Neuronal stem cell (in vitro differentiated cells): ENCODE data around the gene MGLL.

Experiments
- DNase-seq: peaks from one replicate; pipeline ENCODE4 v3.0.0-alpha.2; 2013; ENCODE audit warnings: low spot score
- H2AFZ ChIP-seq: one replicate; pipeline ENCODE4 v1.6.1; 2013; ENCODE audit warnings: mild to moderate bottlenecking, low read length, inconsistent platforms
- H2AK5ac ChIP-seq: 2 replicates; pipeline ENCODE4 v1.6.1; 2013; ENCODE audit warnings: low read depth, mild to moderate bottlenecking, inconsistent platforms, low read length, moderate library complexity, mixed read lengths
- H2BK120ac ChIP-seq: 2 replicates; pipeline ENCODE4 v1.6.1; 2013; ENCODE audit warnings: low read depth, mild to moderate bottlenecking, inconsistent platforms, low read length, moderate library complexity, mixed read lengths
- H2BK12ac ChIP-seq: one replicate; pipeline ENCODE4 v1.6.1; 2013; ENCODE audit warnings: low read length, inconsistent platforms
- H2BK15ac ChIP-seq: 2 replicates; pipeline ENCODE4 v1.6.1; 2013; ENCODE audit warnings: mild to moderate bottlenecking, low read length, inconsistent platforms, mixed read lengths
- H2BK5ac ChIP-seq: one replicate; pipeline ENCODE4 v1.6.1; 2013; ENCODE audit warnings: inconsistent platforms, mild to moderate bottlenecking, low read length, moderate library complexity
- H3K14ac ChIP-seq: one replicate; pipeline ENCODE4 v1.6.1; 2013; ENCODE audit warnings: low read length, inconsistent platforms
- H3K18ac ChIP-seq: 2 replicates; pipeline ENCODE4 v1.6.1; 2013; ENCODE audit warnings: low read length, inconsistent platforms
- H3K23ac ChIP-seq: 2 replicates; pipeline ENCODE4 v1.6.1; 2013; ENCODE audit warnings: low read depth, mild to moderate bottlenecking, mixed read lengths, low read length, inconsistent platforms; ENCODE audit not compliant: poor library complexity
- H3K27ac ChIP-seq: replicated peaks from 3 replicates; pipeline ENCODE4 v1.5.1; 2013; ENCODE audit warnings: low read length, inconsistent platforms
- H3K27me3 ChIP-seq, 3 experiments: 2 replicates each; pipeline ENCODE4 v1.6.1; 2013; ENCODE audit warnings: low read length in 3 of 3, mild to moderate bottlenecking in 2 of 3, inconsistent platforms in 1 of 3, low read depth in 1 of 3, mixed read lengths in 1 of 3, moderate library complexity in 1 of 3; ENCODE audit not compliant: control insufficient read depth in 3 of 3, insufficient read depth in 3 of 3
- H3K36me3 ChIP-seq, 2 donors: replicated peaks in 1 of 2; 2 replicates each; pipeline ENCODE4 v1.6.1; 2013; ENCODE audit warnings: low read length in 2 of 2; ENCODE audit not compliant: control insufficient read depth in 2 of 2, insufficient read depth in 2 of 2
- H3K4ac ChIP-seq: 2 replicates; pipeline ENCODE4 v1.6.1; 2013; ENCODE audit warnings: inconsistent platforms, mild to moderate bottlenecking, low read length, moderate library complexity
- H3K4me1 ChIP-seq, 2 donors: 1 replicate in 1 of 2; 2 replicates in 1 of 2; pipeline ENCODE4 v1.6.1; 2013; ENCODE audit warnings: low read length in 2 of 2, low read depth in 1 of 2; ENCODE audit not compliant: control insufficient read depth in 2 of 2, insufficient read depth in 1 of 2
- H3K4me2 ChIP-seq: one replicate; pipeline ENCODE4 v1.6.1; 2013; ENCODE audit warnings: mild to moderate bottlenecking, low read length, inconsistent platforms; ENCODE audit not compliant: insufficient read depth, poor library complexity, severe bottlenecking
- H3K4me3 ChIP-seq, 2 donors: 2 replicates each; pipeline ENCODE4 v1.5.1; 2013; ENCODE audit warnings: low read length in 2 of 2, mild to moderate bottlenecking in 2 of 2, inconsistent platforms in 1 of 2, moderate library complexity in 1 of 2
- H3K79me1 ChIP-seq: one replicate; pipeline ENCODE4 v1.6.1; 2013; ENCODE audit warnings: low read depth, mild to moderate bottlenecking, inconsistent platforms, low read length, moderate library complexity
- H3K9ac ChIP-seq: one replicate; pipeline ENCODE4 v1.6.1; 2013; ENCODE audit warnings: mild to moderate bottlenecking, low read depth, low read length, inconsistent platforms; ENCODE audit not compliant: poor library complexity
- H3K9me3 ChIP-seq, 2 donors: replicated peaks in 1 of 2; 2 replicates each; pipeline versions ENCODE3 to v1.6.1; 2013; ENCODE audit warnings: low read length in 2 of 2, mild to moderate bottlenecking in 2 of 2, inconsistent platforms in 1 of 2, low read depth in 1 of 2, mixed read lengths in 1 of 2, moderate library complexity in 1 of 2; ENCODE audit not compliant: control insufficient read depth in 2 of 2, insufficient read depth in 1 of 2
- H4K8ac ChIP-seq: one replicate; pipeline ENCODE4 v1.6.1; 2013; ENCODE audit warnings: low read depth, mild to moderate bottlenecking, inconsistent platforms, low read length, moderate library complexity
- H4K91ac ChIP-seq: one replicate; pipeline ENCODE4 v1.6.1; 2013; ENCODE audit warnings: low read length, low read depth, mild to moderate bottlenecking, inconsistent platforms; ENCODE audit not compliant: poor library complexity
- WGBS, 2 donors: extraction: QIAGEN DNeasy Blood & Tissue Kit; methylation state at CpG; one replicate each; pipeline ENCODE4 v1.1.7; 2013; ENCODE audit warnings: missing lambda C conversion rate in 2 of 2, mixed read lengths in 1 of 2; ENCODE audit not compliant: insufficient read length in 2 of 2, insufficient replicate concordance in 1 of 2; ENCODE audit errors: extremely low coverage in 2 of 2; 5-methylcytosine and 5-hydroxymethylcytosine counted together

The MGLL gene

DNA sequence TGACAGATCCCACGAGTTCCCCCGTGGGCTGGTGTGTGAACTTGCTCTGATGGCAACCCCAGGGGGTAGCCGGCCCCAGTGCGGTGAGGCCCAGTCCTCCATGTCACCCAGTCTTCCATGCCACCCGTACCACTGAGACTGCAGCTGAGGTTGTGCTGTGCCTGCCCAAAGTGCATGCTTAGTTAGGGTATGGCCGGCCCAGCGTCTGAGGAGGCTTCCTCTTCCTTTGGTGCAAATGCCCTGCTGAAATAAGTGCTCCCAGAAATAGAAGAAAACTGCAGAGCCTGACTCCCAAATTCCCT is 31.5 kb downstream of the MGLL start:
- no peak overlapping the region for H3K14ac ChIP-seq
- no peak overlapping the region for H3K4me2 ChIP-seq
- DNase-seq: no peak
- H2BK120ac ChIP-seq: no peak overlapping the region
- H3K27ac ChIP-seq: no peak overlapping the region
- H4K91ac ChIP-seq: no peak overlapping the region
- H3K4me3 ChIP-seq: peak overlapping the region in 1 of 2 donors; percentile 51
- H3K4ac ChIP-seq: no peak overlapping the region
- no peak overlapping the region for H3K9ac ChIP-seq
- peak overlapping the region; percentile 7 for H2BK5ac ChIP-seq
- no peak overlapping the region for H2AFZ ChIP-seq
- H2BK12ac ChIP-seq: no peak overlapping the region
- WGBS, 2 donors: no CpG with 5 or more reads among the region's 7 CpGs
- H2BK15ac ChIP-seq: no peak overlapping the region
- H2AK5ac ChIP-seq: peak overlapping the region; percentile 28
- H3K79me1 ChIP-seq: no peaks in the 10 kb centered on the region
- no peaks in the 10 kb centered on the region for H3K9me3 ChIP-seq
- peaks cover 0 to 13% (median 0%) of the 10 kb centered on the region in 3 experiments for H3K27me3 ChIP-seq
- H3K23ac ChIP-seq: no peak overlapping the region
- H3K36me3 ChIP-seq: no peaks in the 10 kb centered on the region
- H4K8ac ChIP-seq: no peak overlapping the region
- H3K4me1 ChIP-seq: peaks cover 0 to 10% of the 10 kb centered on the region in 2 donors
- peak overlapping the region; percentile 61 for H3K18ac ChIP-seq

DNA sequence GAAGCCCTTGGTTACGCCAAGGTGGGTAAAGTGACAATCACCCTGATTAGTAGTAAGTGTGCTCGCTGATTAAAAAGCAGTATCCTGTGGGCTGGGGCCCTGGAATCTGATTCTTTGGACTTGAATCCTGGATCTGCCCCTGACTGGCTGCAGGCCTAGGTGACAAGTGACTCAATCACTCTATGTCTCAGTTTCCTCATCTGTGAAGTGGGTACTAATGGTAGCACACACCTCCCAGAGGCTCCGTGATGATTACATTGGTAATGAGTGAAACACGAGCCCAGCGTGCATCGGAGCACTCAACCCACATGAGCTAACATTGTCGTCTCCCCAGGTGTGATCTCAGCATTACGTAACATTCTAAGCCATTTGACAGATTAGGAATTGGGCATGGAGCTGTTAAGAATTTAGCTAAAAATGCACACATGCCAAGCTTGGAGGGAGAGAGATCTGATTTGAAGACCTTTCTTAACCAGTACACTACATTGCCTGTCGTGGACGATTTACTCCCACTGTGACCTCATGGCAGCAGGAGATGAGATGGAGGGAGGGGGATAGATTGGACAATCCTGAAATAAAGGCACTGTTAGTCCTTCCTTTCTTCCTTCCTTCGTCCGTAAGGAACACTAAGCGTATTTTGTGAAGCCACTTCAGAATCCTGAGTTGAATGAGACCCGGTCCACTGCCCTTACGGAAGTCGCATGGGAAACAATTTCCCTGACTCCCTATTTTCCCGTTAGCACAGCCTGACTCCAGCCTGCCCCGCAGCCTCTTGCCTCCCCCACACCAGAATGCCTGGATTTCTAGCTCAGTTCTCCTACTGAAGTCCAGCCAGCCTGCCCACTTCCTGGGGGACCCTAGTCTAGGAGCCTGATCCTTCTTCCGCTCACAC is 32.1 kb downstream of the MGLL start:
- Histone ChIP-seq H3K18ac (peak overlapping the region; percentile 61), H3K14ac (no peak overlapping the region), H3K4ac (no peak overlapping the region), H4K91ac (no peak overlapping the region), H3K27ac (no peak overlapping the region), H3K9me3 (no peaks in the 10 kb centered on the region), H3K27me3 (peaks cover 0 to 16% (median 0%) of the 10 kb centered on the region in 3 experiments), H3K79me1 (no peaks in the 10 kb centered on the region), H4K8ac (no peak overlapping the region), H2BK15ac (no peak overlapping the region), H2AFZ (no peak overlapping the region), H3K9ac (no peak overlapping the region), H2BK12ac (no peak overlapping the region), H2BK120ac (no peak overlapping the region), H2BK5ac (peak overlapping the region; percentile 7), H3K4me2 (no peak overlapping the region), H3K4me3 (no peak overlapping the region), H2AK5ac (peak overlapping the region; percentile 28), H3K4me1 (peaks cover 0 to 10% of the 10 kb centered on the region in 2 donors), H3K23ac (no peak overlapping the region), H3K36me3 (no peaks in the 10 kb centered on the region)
- DNase-seq: no peak
- no CpG with 5 or more reads among the region's 19 CpGs for WGBS, 2 donors

DNA sequence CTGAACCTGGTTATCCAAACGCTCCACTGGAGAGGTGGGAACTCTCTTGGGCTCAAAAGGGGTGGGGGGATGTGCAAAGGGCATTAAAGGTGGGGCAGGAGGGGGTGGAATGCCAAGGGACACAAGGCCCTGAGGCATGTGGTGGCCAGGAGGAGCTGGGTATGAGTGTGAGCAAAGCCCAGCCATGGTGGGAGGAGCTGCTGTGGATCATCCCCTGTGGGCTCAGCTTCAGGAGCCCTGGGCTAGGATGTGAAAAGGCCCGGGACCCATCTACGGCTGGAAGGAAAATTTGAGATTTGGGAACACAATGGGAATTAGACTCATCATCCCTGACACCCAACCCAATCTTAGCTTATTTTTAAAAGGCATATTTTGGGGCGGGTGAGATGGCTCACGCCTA is 33.3 kb downstream of the MGLL start:
- no peak overlapping the region for H3K4me3 ChIP-seq
- no peak overlapping the region for H4K8ac ChIP-seq
- H2BK12ac ChIP-seq: no peak overlapping the region
- H2BK5ac ChIP-seq: peak overlapping the region; percentile 30
- no peak overlapping the region for H3K23ac ChIP-seq
- H2AFZ ChIP-seq: no peak overlapping the region
- H3K4me1 ChIP-seq: peaks cover 0 to 10% of the 10 kb centered on the region in 2 donors
- H3K4ac ChIP-seq: no peak overlapping the region
- H4K91ac ChIP-seq: no peak overlapping the region
- H3K36me3 ChIP-seq: no peaks in the 10 kb centered on the region
- DNase-seq: no peak
- no peak overlapping the region for H3K27ac ChIP-seq
- H3K18ac ChIP-seq: peak overlapping the region; percentile 8
- H3K4me2 ChIP-seq: no peak overlapping the region
- peaks cover 0 to 20% (median 0%) of the 10 kb centered on the region in 3 experiments for H3K27me3 ChIP-seq
- no peaks in the 10 kb centered on the region for H3K79me1 ChIP-seq
- no peaks in the 10 kb centered on the region for H3K9me3 ChIP-seq
- H3K9ac ChIP-seq: peak overlapping the region; percentile 50
- no peak overlapping the region for H2BK120ac ChIP-seq
- H3K14ac ChIP-seq: no peak overlapping the region
- no CpG with 5 or more reads among the region's 5 CpGs for WGBS, 2 donors
- no peak overlapping the region for H2AK5ac ChIP-seq
- H2BK15ac ChIP-seq: no peak overlapping the region

DNA sequence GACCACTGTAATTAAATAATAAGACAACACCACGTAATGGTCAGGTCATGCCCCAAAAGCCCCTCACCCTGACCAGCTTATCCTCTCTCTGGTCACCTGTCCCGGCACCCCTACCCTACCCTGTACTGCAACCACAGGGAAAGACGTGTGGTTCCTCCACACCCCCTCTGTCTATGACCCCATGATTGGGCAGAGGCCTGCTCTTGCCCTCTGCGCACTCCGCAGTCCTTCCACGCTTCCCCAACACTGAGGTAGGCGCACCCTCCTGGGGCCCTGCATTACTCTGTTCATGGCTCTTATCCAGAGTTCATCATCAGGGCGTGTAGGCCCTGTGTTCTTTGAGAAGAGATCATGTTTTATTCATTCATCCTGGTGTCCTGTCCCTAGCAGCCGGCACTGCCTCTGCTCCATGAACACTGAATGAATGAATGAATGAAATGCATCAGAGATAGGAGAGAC is 33.8 kb downstream of the MGLL start:
- no peak overlapping the region for H3K4me3 ChIP-seq
- no peak for DNase-seq
- H4K8ac ChIP-seq: no peak overlapping the region
- H2AK5ac ChIP-seq: peak overlapping the region; percentile 60
- H2BK12ac ChIP-seq: no peak overlapping the region
- H3K27me3 ChIP-seq: peaks cover 0 to 21% (median 0%) of the 10 kb centered on the region in 3 experiments
- no peak overlapping the region for H3K9ac ChIP-seq
- no CpG with 5 or more reads among the region's 9 CpGs for WGBS, 2 donors
- H4K91ac ChIP-seq: no peak overlapping the region
- H2AFZ ChIP-seq: no peak overlapping the region
- H3K18ac ChIP-seq: no peak overlapping the region
- H3K9me3 ChIP-seq: no peaks in the 10 kb centered on the region
- no peak overlapping the region for H3K4me2 ChIP-seq
- H3K79me1 ChIP-seq: no peaks in the 10 kb centered on the region
- H3K4me1 ChIP-seq: peaks cover 0 to 10% of the 10 kb centered on the region in 2 donors
- no peak overlapping the region for H2BK15ac ChIP-seq
- H3K14ac ChIP-seq: no peak overlapping the region
- no peak overlapping the region for H3K27ac ChIP-seq
- H3K23ac ChIP-seq: no peak overlapping the region
- H3K4ac ChIP-seq: no peak overlapping the region
- H2BK120ac ChIP-seq: no peak overlapping the region
- H3K36me3 ChIP-seq: no peaks in the 10 kb centered on the region
- peak overlapping the region; percentile 30 for H2BK5ac ChIP-seq
